Retinal pigment epithelial cell (primary cell): ENCODE results near the gene CYP4F3.

Experiments
- DNase-seq: peaks from one replicate; pipeline ENCODE4 v3.0.0-alpha.2; 2010; ENCODE audit warnings: low read depth
- H3K4me3 ChIP-seq: 2 replicates; pipeline ENCODE4 v1.5.1; 2011; ENCODE audit warnings: mild to moderate bottlenecking, low read length, control low read depth, moderate library complexity
- CTCF ChIP-seq: conservative IDR thresholded peaks from 2 replicates; pipeline ENCODE4 v1.5.1; 2011; ENCODE audit warnings: low read depth, low read length, control low read depth, inconsistent platforms

CYP4F3 gene

GRCh38 chr19:15613338-15613737 is 27.4 kb upstream of the CYP4F3 start:
- DNase-seq, result no peak
- no peak overlapping the region for H3K4me3 ChIP-seq
- no peak for TF ChIP-seq CTCF

GRCh38 chr19:15614507-15615379 is 26.0 kb upstream of the CYP4F3 start, which contains the start of gene CYP4F8:
Gene CYP4F8 (plus strand): TSS chr19:15615218. CDS start chr19:15615617, 399 bp downstream.
- TF ChIP-seq CTCF, result no peak
- no peak for DNase-seq
- H3K4me3 ChIP-seq, result no peak within 1 kb of the TSS

GRCh38 chr19:15615526-15615925 is 25.2 kb upstream of the CYP4F3 start:
- H3K4me3 ChIP-seq, result no peak overlapping the region
- no peak for TF ChIP-seq CTCF

GRCh38 chr19:15616183-15616582 is 24.5 kb upstream of the CYP4F3 start:
- H3K4me3 ChIP-seq, result no peak overlapping the region
- no peak for DNase-seq
- TF ChIP-seq CTCF, result no peak

More at GRCh38 chr19:15615526-15615925, 25.2 kb upstream of the CYP4F3 start:
- no peak for DNase-seq

GRCh38 chr19:15616627-15617270 is 23.9 kb upstream of the CYP4F3 start:
- DNase-seq, result no peak
- no peak for TF ChIP-seq CTCF
- no peak overlapping the region for H3K4me3 ChIP-seq

- no peak overlapping the region for H3K4me3 ChIP-seq
- DNase-seq, result no peak
- no peak for TF ChIP-seq CTCF
Measured at GRCh38 chr19:15618321-15618720, 22.4 kb upstream of the CYP4F3 start.

- no peak for TF ChIP-seq CTCF
- no peak overlapping the region for H3K4me3 ChIP-seq
- DNase-seq, result no peak
Measured at GRCh38 chr19:15621801-15622200, 18.9 kb upstream of the CYP4F3 start.
